HT-29 (cell line): ENCODE measurements around the gene PANK1. TPM values are rescaled to one million over a fixed set of nuclear protein-coding genes. Genes with fewer than 3 reads are reported as not detected.
"Not testable (repeated sequence)": the region's sequence is repeated elsewhere in the genome, so short reads cannot be mapped to it uniquely, and the experiment has no call there.

ENCODE experiments used
- DNase-seq: peaks from one replicate; pipeline ENCODE4 v3.0.0-alpha.2; 2015; ENCODE audit warnings: low spot score
- total RNA-seq: library from RNA; depleted of rRNA; stranded (reverse); fragments of >200 nt; shearing (Covaris generic); gene quantifications from 2 replicates; pipeline ENCODE4 v1.2.3, GENCODE V29; 2014

The PANK1 gene
- total RNA-seq, 1 experiment from 2014 or later, result 13.4 TPM

GRCh38 chr10:89621438-89621837 lies 23.6 kb downstream of the PANK1 start:
- no peak for DNase-seq

- DNase-seq, result not testable (repeated sequence)
Measured at GRCh38 chr10:89620296-89620695, 24.7 kb downstream of the PANK1 start.

- no peak for DNase-seq
Measured at GRCh38 chr10:89615824-89616223, 29.2 kb downstream of the PANK1 start.

DNA sequence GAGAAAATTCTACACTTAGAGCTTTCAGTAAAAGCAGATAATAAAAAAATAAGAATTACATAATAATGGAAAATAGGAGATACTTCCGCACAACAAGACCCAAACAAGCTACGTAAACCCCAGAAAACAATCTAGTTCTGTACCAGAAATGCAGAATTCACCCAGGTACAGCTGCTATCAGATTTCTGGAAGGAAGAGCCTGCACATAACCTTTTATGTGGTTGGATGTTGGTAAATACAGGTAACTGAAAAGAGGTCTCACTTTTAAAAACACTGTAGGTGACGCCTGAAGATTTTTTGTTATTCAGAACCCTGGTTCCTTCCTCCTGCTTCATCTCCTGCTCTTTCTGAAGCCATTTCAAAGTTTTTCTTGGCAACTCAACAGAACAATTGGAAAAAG lies 29.9 kb downstream of the PANK1 start:
- no peak for DNase-seq

- DNase-seq, result no peak
Measured at GRCh38 chr10:89613582-89613981, 31.5 kb downstream of the PANK1 start.

DNA sequence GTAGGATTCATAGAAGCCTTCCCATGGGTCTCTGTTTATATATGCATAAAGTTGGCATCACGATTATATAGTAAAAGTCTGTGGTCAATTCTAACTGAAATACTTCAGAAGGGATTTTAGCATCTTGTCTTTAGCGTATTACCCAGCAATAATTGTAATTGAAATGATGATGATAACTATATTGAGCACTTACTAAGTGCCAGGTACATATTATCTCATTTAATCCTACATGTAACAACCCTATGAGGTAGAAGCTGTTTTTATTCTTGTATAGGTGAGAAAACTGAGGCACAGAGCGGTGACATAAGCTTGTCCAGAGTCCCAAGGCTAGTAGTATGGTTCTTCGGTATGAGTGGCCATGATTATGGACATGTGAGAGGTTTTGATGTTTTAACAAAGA lies 33.8 kb downstream of the PANK1 start:
- DNase-seq, result no peak

- DNase-seq, result no peak
Measured at GRCh38 chr10:89609833-89610346, 35.2 kb downstream of the PANK1 start.

DNA sequence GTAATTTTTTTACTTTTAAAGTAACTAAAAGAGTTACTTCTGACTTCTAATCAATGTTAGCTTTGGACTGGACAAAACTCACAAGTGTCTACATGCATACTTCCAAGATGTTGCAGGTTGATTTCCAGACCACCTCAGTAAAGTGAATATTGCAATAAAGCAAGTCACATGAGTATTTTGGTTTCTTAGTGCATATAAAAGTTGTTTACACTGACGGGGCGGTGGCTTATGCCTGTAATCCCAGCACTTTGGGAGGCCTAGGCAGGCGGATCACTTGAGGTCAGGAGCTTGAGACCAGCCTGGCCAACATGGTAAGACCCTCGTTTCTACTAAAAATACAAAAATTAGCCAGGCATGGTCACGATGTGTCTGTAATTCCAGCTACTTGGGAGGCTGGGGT lies 40.8 kb downstream of the PANK1 start:
- no peak for DNase-seq

DNA sequence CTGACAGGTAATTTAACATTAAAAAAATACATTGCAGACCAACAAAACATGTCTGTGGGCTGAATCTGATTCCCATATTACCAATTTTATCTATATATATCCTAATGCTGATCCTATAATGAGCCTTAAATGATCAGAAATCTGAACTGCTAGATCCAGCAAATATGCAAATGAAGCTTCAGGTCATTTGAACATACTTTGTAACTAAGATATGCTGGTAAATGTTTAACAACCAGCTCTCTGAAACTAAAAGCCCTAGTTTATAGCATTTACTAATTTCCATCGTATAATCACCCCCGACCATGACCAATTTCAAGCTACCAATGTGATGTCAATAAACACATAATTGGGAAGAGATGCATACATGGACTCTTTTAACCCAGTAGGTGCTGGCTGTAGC lies 42.1 kb downstream of the PANK1 start:
- DNase-seq, result no peak

GRCh38 chr10:89601728-89602361 lies 43.2 kb downstream of the PANK1 start:
- no peak for DNase-seq

GRCh38 chr10:89600041-89600440 lies 45.0 kb downstream of the PANK1 start:
- DNase-seq, result no peak

DNA sequence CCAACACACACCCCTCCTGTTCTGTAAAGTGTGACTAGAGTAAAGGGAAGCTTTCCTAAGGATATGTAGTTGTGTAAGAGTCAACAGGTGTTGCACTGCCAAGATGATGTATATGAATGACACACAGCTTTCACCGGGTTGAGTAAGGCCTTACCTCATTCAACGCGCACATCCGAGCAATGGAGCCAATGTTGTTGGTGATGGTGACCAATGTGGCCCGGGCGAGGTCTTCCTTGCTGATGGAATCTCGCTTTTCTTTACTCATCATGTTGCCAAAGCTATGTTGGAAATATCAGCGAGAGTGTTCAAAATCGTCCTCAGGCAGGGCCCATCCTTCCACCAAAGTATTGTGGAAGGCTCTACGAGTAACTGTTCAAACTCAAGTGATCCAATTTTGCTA lies 52.0 kb downstream of the PANK1 start:
- DNase-seq, result no peak

DNA sequence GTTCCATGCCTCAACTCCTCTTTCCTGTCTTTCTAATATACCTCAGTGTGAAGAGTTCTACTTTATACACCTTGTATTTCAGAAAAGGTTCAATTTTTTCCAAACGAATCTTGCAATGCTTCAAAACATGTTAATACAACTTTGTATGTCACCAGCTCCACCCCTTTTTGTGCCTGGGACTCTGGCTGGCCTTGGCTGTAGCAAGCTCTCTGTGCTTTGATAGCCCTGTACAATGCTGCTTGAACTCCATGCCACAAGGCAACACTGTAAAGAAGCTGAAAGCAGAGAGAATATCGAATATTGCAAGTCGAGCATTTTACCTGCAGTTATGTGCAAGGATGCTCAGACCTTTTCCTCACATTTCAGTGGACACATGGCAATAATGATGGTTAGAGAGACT lies 52.5 kb downstream of the PANK1 start:
- no peak for DNase-seq

GRCh38 chr10:89591796-89592271 lies 53.2 kb downstream of the PANK1 start:
- no peak for DNase-seq

DNA sequence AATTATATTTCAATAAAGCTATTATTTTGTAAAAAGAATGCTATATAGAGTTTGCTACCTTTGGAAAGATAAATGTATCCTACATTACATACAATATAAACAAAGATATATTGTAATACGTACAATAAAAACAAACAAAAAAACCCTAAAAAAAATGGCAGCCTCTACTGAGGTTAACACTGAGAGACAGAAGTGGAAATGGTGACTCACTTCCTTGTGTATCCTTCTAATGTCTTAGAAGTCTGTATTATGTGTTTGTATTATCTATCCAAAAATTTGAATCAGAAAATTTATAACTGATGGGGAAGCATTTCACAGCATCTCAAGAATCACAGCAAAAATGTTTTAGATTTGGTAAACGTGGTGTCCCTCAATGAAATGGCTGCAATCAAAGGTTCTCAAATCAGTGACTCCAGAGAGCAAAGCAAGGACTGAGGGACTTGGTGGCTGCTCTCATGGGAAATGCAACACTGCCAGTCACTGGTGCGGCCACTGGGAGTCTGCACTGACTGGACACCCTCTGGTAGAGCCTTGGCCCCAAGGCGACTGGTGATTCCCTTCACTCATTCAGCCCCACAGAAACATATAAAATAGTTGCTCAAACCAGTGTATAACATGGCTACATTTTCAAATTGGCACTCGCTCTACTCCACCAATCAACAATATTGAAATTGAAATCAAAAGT lies 53.8 kb downstream of the PANK1 start:
- DNase-seq, result no peak

- DNase-seq, result no peak
Measured at GRCh38 chr10:89590326-89590725, 54.7 kb downstream of the PANK1 start.

GRCh38 chr10:89589101-89589720 lies 55.8 kb downstream of the PANK1 start:
- no peak for DNase-seq

- no peak for DNase-seq
Measured at GRCh38 chr10:89588671-89589070, 56.4 kb downstream of the PANK1 start.

DNA sequence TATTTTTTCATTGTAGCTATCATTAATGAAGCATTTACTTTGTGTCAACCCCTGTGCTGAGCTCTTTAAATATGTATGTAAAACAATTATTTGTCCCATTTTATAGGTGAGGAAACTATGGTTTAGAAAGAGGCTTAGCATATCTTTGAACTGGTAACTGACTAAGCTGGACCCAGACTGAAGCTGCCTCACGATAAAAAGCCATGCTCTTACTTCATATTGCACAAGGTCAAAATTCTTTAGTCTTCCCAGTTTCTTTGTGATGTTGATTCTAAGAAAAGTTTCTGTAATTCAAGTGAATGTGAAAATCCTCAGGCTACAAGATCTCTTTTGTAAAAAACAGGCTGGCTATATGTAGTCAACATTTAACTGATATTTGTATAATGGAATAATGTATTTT lies 63.0 kb downstream of the PANK1 start:
- no peak for DNase-seq

DNA sequence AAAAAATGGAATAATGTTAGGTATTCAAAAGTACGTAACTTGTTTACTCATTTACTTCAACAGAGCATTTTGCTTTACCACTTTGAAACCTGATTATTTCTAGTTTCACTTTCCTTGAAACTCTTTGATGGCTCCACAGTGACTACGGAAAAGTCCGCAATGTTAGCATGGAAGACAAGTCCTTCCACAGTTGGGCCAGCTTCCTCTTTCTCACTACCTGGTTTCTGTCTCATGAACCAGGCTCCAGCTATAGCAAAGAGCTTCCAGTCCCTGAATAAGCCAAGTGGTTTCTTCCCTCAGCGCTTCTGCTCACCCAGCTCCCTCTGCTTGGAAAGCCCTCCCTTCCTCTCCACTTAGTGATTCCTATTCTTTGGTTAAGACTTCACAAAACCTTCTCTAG lies 64.8 kb downstream of the PANK1 start:
- no peak for DNase-seq

GRCh38 chr10:89576696-89577095 lies 68.3 kb downstream of the PANK1 start:
- no peak for DNase-seq

DNA sequence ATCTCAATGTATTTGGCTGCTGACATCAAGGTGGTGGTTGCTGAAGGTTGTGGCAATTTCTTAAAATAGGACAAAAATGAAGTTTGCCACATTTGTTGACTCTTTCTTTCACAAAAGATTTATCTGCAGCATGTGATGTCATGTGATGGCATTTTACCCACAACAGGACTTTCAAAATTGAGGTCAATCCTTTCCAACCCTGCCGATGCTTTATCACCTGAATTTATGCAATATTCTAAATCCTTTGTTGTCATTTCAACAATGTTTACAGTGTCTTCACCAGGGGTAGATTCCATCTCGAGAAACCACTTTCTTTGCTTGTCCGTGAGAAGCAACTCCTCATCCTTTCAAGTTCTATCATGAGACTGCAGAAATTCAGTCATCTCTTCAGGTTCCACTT lies 69.0 kb downstream of the PANK1 start:
- no peak for DNase-seq

- no peak for DNase-seq
Measured at GRCh38 chr10:89575031-89575430, 70.0 kb downstream of the PANK1 start.
